Stimulated activated CD8-positive, alpha-beta memory T cell treated with anti-CD3 and anti-CD28 coated beads, Interleukin-4, amount 100 ng/mL, for 1 hour (primary cell): ENCODE measurements around the gene TMEM150B.

Experiments used
- DNase-seq, 2 donors: peaks; one replicate each; pipeline ENCODE4 v3.0.0-alpha.2; 2020; ENCODE audit warnings: low read depth in 2 of 2, low spot score in 1 of 2

The TMEM150B gene

DNA sequence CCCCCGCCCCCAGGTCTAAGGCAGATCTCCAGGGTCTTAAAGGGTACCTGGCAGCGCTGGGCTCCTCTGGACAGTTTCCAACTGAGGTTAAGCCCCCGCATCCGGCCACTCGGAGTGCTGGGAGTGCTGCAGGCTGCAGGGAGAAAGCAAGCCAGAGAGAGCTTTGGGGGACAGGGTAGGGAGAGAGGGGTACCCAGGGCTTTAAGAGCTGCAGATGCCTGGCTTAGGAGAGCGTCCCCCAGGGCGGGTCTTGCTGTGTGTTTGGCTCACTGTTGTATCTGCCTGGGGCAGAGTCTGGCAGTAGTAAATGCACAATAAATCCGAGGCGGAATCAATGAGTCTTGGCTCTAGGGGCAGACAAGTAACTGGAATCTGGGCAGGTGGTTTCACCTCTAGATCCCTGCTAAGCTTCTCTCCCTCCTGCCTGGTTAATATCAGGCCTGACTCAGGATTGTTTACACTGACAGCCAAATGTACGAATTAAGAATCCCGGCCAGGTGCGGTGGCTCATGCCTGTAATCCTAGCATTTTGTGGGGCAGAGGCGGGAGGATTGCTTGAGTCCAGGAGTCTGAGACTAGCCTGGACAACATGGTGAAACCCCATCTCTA is 30.2 kb upstream of the TMEM150B start:
- DNase-seq = no peak

DNA sequence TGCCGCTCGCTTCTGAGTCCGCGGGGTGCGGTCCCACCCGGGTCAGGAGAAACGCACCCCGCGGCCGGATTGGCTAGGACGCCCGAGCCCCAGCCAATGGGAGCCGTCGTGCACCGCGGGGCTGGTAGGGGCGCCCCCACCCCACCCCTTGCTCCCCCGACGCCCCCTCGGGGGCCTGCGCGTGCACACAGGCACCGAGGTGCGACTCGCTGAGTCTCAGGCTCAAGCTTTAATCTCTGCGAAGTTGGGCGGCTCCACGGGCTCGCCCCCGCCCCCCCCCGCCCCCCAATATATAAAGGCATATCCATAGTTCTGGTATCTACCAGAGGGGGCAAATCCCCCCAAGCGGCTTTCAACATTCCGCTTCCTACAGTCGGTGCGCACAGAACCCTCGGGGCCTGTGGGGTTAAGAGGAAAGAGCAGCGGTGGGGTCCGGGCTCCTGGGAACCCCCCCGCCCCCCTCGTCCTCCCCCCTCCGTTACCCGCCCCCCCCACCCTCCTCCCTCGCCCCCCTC is 29.6 kb upstream of the TMEM150B start, which contains the start of gene COX6B2:
Gene COX6B2, minus strand, starts transcription at position 22 of the 515 bp plus-strand sequence. CDS start 198 bp downstream, outside the sequence.
- DNase-seq = no peak

DNA sequence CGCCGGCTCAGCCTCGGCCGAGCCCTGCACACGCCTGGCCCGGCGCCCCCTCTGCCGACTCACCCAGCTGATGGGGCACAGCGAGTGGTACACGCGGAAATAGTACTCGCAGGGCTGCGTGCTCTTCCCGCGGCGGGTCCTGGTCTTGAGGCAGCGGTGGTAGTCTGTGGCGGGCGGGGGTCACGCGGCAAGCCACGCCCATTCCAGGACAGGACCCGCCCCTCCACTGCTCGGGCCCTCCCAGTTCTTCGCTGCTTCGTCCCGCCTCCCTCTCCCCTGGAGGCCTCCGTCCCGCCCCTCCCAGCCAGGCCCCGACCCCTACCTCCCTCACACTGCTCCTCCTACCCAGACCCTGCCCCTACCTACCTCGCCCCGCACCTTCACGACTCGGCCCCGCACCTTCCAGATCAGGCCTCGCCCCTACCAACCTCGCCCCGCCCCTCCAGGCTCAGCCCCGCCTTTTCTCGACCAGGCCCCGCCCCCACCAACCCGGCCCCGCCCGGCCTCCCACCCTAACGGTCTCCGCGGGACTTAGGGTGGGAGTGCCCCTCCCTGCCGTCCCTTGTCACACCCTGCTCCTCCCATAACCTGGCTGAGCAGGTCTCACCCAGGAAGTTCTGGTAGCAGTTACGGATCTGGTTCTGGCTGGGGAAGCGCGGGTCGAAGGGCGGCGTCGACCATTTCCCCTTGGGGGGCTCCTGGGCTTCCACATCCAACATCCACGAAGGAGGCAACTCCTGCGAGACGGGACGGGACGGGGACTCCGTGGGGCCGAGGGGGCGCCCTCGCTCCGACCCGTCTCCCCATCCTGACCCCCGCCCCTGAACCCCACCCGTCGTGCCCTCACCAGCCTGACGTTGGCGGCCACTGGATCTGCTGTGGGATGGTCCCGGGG is 28.9 kb upstream of the TMEM150B start:
- DNase-seq = no peak

DNA sequence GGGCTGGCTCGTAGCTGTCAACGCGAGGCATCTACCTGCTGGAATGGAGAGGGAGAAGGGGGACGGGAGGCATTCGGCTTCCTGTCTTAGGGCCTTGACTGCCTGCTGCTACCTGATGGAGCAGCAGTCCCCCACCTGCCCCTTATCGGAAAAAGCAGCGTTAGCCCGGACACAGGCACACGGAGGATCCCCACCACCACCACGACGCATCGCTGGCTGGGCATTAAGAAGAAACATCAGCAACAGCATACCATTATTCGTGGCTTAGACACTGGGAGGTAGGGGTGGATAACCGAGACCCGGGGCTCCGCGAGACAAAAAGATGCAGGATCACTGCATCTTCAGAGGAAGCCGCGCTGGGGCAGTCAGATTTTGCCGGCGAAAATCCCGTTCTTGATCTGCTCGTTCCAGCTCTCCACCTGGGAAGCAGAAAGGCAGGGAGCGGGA is 28.2 kb upstream of the TMEM150B start:
- no peak for DNase-seq

DNA sequence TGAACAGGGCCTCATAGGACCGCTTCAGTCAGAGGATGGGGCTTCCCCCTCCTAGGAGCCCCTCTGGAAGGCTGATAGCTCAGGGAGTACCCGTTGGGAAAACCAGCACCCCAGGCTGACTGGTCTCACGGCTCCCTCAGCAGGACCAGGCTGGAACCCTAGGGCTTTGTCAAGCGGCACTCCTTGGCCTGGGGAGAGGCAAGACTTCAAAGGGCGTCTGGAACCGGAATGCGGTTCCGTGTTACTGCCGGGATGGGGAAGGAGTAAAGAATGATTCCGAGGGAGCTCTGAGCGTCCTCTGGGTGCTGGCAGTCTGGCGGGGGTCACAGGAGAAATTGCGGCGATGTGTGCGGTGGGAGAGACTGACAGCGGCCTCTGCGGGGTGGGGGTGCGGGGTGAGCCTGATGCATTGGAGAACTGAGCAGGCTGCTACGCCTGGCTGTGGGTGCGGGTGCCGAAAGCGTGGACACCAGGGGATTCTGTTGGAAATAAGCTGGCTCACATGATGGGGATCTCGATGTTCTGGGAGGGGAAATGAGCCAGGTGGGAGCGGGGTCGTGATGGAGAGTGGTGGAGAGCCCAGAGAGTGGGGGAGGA is 27.5 kb upstream of the TMEM150B start:
- no peak for DNase-seq

DNA sequence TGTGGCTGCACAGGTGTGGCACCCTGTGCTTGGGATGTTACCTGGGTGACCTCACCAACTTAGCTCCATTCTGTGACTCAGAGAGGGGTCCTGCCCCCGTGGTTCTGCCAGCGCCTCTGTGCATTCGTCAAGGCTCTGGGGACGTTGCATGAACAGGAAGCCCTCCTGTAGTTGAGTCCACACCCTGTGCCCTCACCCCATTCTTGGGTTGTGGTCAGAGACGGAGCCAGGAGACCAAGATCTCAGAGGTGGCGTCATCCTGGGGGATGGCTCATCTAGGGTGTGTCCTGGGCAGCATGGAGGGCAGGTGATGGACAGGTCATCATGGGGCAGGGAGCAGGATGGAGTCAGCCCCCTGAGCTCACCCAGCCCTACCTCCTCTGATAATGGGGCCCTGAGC is 26.9 kb upstream of the TMEM150B start:
- DNase-seq = no peak

DNA sequence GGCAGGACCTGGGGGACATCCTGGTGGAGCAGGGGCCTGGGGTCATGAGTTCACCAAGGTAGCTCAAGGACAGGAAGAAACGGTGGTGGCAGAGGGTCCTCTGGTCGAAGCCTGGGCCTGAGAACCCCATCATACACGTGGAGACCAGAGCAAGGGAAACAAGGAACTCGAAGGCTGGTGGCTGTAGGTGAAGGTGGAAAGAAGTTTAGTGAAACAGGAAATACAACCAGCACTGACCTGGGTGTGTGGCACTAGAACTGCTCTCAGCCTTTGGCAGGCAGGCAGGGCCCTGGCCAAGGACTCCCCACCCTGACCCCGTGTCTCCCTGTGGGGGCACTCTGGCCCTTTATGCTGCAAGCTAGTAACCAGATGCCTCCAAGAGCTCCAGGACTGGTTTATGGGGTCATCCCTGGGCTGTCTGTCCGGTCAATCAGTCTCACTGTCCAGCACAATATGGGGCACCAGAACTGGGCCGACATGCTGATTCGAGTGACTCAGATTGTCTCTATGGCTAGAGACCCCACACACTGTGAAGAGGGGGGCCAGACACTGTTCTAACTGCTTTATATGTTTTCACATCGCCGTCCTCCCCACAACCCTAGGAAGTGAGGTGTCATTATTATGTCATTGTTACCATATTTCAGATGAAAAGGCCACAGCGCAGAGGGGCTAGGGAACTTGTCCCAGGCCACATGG is 25.6 kb upstream of the TMEM150B start:
- DNase-seq = no peak

DNA sequence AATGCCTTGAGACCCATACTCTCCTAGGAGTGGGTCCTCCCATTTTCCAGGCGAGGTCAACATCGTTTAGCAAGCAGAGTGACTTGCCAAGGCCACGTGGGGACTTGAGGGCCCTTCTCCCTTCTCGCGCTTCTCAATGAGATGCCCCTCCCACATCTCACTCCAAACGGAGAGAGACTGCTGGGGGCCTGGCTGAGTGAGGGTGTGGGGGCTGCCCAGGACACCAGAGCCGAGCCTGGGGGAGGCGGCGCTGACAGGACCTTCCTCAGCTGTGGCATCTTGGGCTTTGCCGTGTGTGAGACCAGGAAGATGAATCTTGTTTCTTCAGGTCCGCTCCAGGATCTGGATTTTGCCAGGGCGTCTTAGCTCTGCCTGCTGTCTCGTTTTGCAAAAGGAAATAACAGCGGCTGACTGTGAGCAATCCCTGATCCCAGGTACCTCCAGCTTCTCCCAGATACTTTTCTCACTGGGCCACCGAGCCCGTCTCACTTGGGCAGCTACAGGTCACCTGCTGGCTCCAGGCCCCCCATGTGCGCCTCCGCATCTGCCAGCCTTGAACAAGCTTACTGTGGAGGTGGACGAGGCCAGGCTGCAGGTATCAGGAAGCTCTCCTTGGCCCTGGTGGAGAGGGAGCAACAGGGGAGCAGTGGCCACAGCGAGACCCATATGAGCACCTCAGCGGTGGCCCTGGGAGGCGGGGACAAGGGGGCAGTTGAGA is 23.3 kb upstream of the TMEM150B start:
- DNase-seq = no peak

DNA sequence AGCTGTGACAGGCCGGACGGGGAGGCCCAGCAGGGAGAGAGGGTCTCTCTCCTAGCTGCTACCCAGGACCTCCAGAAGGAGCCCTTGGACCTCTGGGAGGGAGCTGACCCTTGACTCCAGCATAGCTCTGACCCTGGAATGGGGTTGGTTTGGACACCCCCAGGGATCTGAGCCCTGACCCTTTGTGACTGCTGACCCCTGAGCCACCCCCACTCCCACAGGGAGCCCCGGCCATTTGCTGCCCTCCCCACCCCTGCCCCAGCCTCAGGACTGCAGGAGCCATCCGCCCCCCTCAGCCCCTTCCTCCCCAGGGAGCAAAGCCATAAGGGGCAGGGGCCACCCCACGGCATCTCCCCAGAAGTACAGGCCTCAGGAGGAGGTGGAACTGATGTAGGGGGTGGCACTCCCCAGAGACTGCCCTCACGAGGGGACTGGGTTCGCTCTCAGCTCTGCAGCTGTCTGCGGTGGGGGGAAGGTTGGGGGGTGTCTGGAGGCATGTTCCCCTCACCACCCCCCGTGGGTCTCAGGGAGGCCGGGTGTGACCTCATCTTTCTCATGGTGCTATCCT is 22.4 kb upstream of the TMEM150B start:
- no peak for DNase-seq

DNA sequence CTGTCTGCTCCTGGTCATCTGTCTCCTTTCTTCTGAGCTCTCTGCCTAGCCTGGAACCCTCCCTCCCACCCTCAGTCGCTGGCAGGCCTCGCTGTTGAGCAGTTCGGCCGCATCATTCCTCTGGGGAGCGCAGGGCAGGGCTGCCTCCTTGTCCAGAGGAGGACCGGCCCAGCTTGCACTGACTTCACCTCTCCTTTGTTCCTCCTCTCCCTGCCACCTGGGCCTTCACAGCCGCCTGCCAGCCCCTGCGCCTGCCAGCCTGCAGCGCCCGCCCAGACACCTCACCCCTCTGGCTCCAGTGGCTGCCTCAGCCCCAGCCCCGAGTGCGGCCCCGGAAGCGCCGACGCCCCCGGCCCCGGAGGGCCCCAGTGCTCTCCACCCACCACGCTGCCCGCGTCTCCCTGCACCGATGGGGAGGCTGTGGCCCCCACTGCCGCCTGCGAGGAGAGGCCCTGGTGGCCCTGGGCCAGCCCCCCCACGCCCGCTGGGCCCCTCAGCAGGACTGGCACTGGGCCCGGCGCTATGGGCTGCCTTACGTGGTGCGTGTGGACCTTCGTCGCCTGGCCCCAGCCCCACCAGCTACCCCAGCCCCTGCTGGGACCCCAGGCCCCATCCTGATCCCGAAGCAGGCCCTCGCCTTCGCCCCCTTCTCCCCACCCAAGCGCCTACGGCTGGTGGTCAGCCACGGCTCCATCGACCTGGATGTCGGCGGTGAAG is 21.7 kb upstream of the TMEM150B start:
- no peak for DNase-seq

DNA sequence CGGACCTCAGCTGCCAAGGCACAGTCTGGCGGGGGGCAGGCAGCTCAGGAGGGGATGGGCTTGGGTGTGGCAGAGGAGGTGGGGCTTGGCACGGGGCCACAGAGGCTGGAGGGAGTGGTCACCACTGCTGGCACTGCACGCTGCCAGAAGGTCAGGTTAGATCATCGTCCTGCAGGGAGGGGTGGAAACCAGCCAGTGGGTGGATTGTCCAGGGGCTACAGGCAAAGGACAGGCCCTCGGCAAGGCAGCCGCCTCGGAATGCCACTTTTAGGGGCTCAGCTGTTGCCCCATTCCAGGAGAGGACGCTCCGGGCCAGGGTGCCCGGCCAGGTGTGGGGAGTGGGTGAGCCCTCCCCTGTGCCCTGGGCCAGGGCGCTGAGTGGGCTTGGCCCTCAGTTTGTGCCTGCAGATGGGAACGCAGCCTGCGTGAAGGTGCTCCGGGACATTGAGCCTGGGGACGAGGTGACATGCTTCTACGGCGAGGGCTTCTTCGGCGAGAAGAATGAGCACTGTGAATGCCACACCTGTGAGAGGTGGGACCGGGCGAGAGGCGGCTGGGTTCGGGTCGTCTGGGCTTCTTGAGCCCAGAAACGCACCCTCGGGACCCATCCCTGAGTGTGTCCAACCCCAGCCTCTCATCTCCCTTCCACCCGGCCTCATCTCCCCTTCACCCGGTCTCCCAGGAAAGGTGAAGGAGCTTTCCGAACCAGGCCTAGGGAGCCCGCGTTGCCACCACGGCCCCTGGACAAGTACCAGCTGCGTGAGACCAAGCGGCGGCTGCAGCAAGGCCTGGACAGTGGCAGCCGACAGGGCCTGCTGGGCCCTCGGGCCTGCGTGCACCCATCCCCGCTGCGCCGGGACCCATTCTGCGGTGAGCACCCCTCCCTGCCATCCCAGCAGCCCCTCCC is 20.9 kb upstream of the TMEM150B start:
- no peak for DNase-seq

DNA sequence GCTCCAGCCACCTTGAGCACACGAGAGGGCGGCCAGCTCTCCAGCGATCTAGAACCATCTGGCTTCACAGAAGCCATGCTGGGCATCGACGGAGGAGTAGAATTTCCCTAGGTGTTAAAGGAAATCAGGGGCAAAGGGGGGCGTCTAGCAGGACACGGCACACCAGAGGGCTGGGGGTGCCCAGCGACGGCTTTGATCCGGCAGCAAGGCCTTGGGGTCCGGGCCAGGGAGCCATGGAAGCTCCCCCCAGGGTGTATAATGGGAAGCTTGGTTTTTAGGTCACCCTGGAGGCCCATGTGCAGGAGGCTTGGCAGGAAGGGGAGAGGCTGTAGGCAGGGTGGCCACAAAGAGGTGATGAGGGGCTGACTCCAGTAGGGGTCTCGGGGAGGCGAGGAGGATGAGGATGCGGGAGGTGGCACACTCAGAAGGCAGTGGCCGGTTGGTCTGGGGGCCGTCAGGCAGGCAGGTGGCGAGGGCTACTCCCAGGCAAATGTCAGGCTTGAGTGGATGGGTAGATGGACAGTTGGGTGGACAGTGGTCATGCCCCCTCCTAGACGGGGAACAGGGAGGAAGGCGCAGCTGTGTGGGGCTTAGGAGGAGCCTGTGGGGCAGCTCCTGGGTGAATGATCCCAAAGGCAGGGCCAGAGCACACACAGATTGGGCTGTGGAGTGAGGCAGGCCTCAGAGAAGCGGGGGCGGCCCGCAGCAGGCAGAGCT is 20.1 kb upstream of the TMEM150B start:
- DNase-seq = no peak

DNA sequence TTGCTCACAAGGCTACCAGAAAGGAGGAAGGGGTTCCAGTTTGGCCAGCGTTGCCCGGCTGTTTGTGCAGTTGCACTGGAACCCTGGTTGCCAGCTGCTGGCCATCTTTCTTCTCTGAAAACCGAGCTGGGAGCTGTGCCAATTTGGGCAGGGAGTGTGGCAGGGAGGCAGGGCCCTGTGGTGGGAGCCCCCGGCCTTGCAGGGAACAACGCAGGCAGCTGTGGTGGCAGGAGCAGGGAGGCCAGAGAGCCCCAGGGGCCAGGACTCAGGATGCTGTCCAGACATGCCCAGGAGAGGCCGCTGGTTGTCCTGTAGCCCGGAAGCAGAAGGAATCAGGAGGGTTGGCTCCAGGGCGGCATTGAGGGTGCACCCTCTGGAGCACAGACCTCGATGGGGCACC is 19.3 kb upstream of the TMEM150B start:
- DNase-seq = no peak

DNA sequence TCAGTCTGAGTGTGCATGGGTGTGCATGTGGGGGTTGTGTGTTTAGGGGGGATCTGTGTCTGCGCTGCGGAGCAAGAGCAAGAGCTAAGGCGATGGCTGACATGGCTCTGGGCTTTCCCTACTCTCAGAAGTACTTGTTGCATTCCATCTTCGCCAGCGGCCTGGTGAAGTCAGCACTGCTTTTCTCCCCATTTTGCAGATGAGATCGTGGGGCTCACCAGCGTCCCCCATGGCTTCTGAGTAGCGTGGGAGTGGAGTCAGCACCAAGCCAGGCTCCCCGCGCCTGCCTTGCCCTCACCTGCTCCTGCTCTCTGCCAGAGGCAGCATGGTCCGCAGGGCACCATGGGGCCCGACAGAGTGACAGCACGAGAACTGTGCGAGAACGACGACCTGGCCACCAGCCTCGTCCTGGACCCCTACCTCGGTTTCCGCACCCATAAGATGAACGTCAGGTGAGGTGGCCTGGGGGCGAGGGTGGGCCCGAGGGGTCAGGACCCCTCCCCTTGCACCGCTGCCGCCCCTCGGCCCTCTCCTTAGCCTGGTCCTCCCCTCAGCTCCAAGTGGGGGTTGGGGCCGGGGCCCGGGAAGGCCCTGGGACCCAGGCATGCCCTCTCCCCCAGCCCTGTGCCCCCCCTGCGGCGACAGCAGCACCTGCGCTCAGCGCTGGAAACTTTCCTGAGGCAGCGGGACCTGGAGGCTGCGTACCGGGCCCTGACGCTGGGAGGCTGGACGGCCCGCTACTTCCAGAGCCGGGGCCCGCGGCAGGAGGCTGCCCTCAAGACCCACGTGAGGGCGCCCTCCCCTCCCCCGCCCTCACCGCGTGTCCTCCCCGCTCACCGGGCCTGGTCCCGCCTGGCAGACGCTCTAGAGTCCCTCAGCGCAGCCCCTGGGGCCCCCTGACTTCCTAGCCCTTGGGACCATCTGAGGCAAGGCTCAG is 16.7 kb upstream of the TMEM150B start:
- DNase-seq = no peak

DNA sequence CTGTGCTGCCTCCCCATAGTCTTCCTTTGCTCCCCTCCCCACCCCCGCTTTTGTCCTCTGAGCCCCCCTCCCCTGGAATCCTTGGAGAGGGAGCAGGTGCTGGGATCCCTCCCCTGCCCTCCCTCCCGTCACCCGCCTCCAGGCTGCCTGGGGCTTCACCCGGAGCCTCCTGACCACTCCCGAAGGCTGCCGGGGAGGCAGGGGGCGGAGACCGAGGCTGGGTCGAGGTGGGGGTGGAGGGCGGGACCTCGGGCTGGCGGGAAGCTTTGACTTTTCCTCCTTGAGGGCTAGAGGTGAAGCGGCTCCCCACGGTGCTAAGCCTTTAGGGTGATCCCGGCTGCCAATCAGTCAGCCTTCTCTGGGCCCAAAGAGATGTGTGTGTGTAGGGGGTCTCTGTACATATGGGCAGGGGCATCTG is 16.0 kb upstream of the TMEM150B start:
- DNase-seq = no peak

DNA sequence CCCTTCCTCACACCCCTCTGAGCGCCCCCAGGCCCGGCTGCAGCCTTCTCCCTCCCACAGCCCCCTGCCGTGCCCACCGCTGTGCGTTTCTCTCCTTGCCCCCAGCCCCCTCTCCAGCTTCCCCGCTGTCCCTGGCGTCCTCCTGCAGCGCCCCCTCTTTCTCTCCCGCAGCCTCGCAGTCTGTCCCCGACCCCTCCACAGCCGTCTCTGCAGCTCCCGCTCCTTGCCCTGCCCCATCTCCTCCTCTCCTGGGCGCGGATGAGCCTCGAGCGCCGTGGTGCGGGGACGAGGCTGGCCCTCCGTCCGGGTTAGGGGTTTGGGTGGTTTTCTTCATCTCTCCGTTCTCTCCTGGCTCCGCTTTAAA is 15.6 kb upstream of the TMEM150B start:
- no peak for DNase-seq
